Spleen (tissue), 11 donors: ENCODE results near the gene GLRA3. TPM values are rescaled to one million over a fixed set of nuclear protein-coding genes. Genes with fewer than 3 reads are reported as not detected.

Experiments used
- DNase-seq: peaks from one replicate; pipeline ENCODE4 v3.0.0-alpha.2; 2020
- H3K27ac ChIP-seq, 8 donors: fragments of 200-600 bp; sonication (generic) in 7 of 8; 1 replicate in 4 of 8; 2 replicates in 4 of 8; pipeline versions ENCODE4 v1.5.0 to v1.8.0; 2016 to 2021; ENCODE audit warnings: inconsistent platforms in 4 of 8, mild to moderate bottlenecking in 4 of 8, moderate library complexity in 1 of 8
- H3K27me3 ChIP-seq, 7 donors: fragments of 200-600 bp; sonication (generic) in 6 of 7; replicated peaks in 1 of 7; 1 replicate in 4 of 7; 2 replicates in 3 of 7; pipeline versions ENCODE4 v1.5.0 to v1.8.0; 2016 to 2021; ENCODE audit warnings: inconsistent platforms in 3 of 7, mild to moderate bottlenecking in 1 of 7
- H3K36me3 ChIP-seq, 6 donors: fragments of 200-600 bp; sonication (generic) in 5 of 6; 1 replicate in 4 of 6; 2 replicates in 2 of 6; pipeline versions ENCODE4 v1.5.0 to v1.8.0; 2016 to 2021; ENCODE audit warnings: inconsistent platforms in 2 of 6
- H3K4me1 ChIP-seq, 6 donors: fragments of 200-600 bp; sonication (generic) in 5 of 6; 1 replicate in 3 of 6; 2 replicates in 3 of 6; pipeline versions ENCODE4 v1.5.0 to v1.8.0; 2016 to 2021; ENCODE audit warnings: inconsistent platforms in 3 of 6
- H3K4me3 ChIP-seq, 8 donors: fragments of 200-600 bp; sonication (generic) in 7 of 8; 1 replicate in 4 of 8; 2 replicates in 4 of 8; pipeline versions ENCODE4 v1.5.0 to v1.8.0; 2016 to 2021; ENCODE audit warnings: inconsistent platforms in 4 of 8, mild to moderate bottlenecking in 4 of 8, moderate library complexity in 2 of 8
- H3K9me3 ChIP-seq, 8 donors: fragments of 200-600 bp; sonication (generic) in 7 of 8; 1 replicate in 4 of 8; 2 replicates in 4 of 8; pipeline versions ENCODE4 v1.5.0 to v1.8.0; 2016 to 2021; ENCODE audit warnings: inconsistent platforms in 4 of 8
- CTCF ChIP-seq, 11 experiments: fragments of 200-600 bp in 7 of 11; fragments of 450-650 bp in 4 of 11; sonication (generic) in 4 of 11; IDR thresholded peaks in 8 of 11; conservative IDR thresholded peaks in 3 of 11; 1 replicate in 7 of 11; 2 replicates in 4 of 11; pipeline versions ENCODE4 v1.4.0 to v1.8.0; 2016 to 2021; ENCODE audit warnings: antibody characterized with exemption in 11 of 11, inconsistent platforms in 4 of 11, mild to moderate bottlenecking in 1 of 11
- POLR2A ChIP-seq, 3 donors: fragments of 450-650 bp; IDR thresholded peaks; one replicate each; pipeline ENCODE4 v1.5.1; 2017; ENCODE audit warnings: antibody characterized with exemption in 3 of 3, mild to moderate bottlenecking in 1 of 3
- POLR2AphosphoS5 ChIP-seq, 3 donors: sonication (generic); formaldehyde crosslinking; IDR thresholded peaks; one replicate each; pipeline ENCODE4 v1.5.1; 2017; ENCODE audit warnings: antibody characterized with exemption in 3 of 3
- WGBS, 5 donors: extraction: QIAGEN DNeasy Blood & Tissue Kit in 3 of 5; methylation state at CpG; one replicate each; pipeline versions ENCODE4 v1.1.5 to v1.1.7; 2013 to 2018; 5-methylcytosine and 5-hydroxymethylcytosine counted together
- intact Hi-C: fragments of 100-400 bp; cut with DNase I; formaldehyde crosslinking; loops from one replicate; pipeline ENCODE4 v1.15.0; 2023; ENCODE audit warnings: low total_unique reads
- polyA plus RNA-seq, 3 donors: library from polyadenylated mRNA; stranded (reverse); fragments of 200-250 nt; gene quantifications; one replicate each; pipeline ENCODE4 v1.2.1, GENCODE V29; 2013
- total RNA-seq, 7 donors: library from RNA; depleted of rRNA in 3 of 7; stranded (reverse); fragments of >200 nt in 3 of 7; fragmentation: NEBNext Ultra II Directional in 4 of 7; extraction: Animal tissue kit (Norgen Biotek cat#: 25700) in 4 of 7; gene quantifications; one replicate each; pipeline versions ENCODE4 v1.1.0 to v1.2.1, GENCODE V29; 2016 to 2021
- donor health status: healthy with polysubstance abuse.
- donor health status: DM: no; HTN: no; CAD: no; lungs with moderate emphysema.
- donor health status: DM: no; HTN: no; CAD: no.
- donor health status: Bipolar disorder and iron deficiency.
- donor health status: healthy.
- donor health status: DM: no; HTN: no; CAD: no.
- donor health status: DM: yes; HTN: yes; CAD: no.

Gene GLRA3
- total and polyA plus RNA-seq, 10 donors: 0.02 to 0.20 (median 0.06) TPM; not detected in 2

- Histone ChIP-seq H3K36me3 (no peaks in the 10 kb centered on the region), H3K4me1 (no peaks in the 10 kb centered on the region), H3K9me3 (peaks cover 0 to 26% (median 15%) of the 10 kb centered on the region in 8 donors), H3K27me3 (no peaks in the 10 kb centered on the region), H3K4me3 (no peak overlapping the region), H3K27ac (no peak overlapping the region)
- intact Hi-C loops: no loop called here
- WGBS, 5 donors: 88 to 100% (median 92%) methylated on average over 1 to 3 of the region's 3 CpGs
- TF ChIP-seq CTCF (IDR thresholded peaks at IDR 0.05 in 8 of 11, conservative IDR thresholded peaks at IDR 0.05 in 3 of 11): no peak
- no peak for TF ChIP-seq POLR2AphosphoS5 (IDR thresholded peaks at IDR 0.05)
- TF ChIP-seq POLR2A (IDR thresholded peaks at IDR 0.05): no peak
- DNase-seq: no peak
Observed at GRCh38 chr4:174815282-174815681, 13.8 kb downstream of the GLRA3 start.

- no peaks in the 10 kb centered on the region for H3K4me1 ChIP-seq
- H3K27me3 ChIP-seq: no peaks in the 10 kb centered on the region
- no peak overlapping the region for H3K27ac ChIP-seq
- no peaks in the 10 kb centered on the region for H3K36me3 ChIP-seq
- no peak for TF ChIP-seq CTCF (IDR thresholded peaks at IDR 0.05 in 8 of 11, conservative IDR thresholded peaks at IDR 0.05 in 3 of 11)
- no peak for TF ChIP-seq POLR2A (IDR thresholded peaks at IDR 0.05)
- no peak for TF ChIP-seq POLR2AphosphoS5 (IDR thresholded peaks at IDR 0.05)
- no peak overlapping the region for H3K4me3 ChIP-seq
- intact Hi-C loops: no loop called here
- H3K9me3 ChIP-seq: peaks cover 0 to 26% (median 15%) of the 10 kb centered on the region in 8 donors
- no peak for DNase-seq
- 75 to 87% (median 81%) methylated on average over 2 of the region's 2 CpGs for WGBS, 5 donors
Observed at GRCh38 chr4:174813292-174813691, 15.8 kb downstream of the GLRA3 start.

- H3K4me3 ChIP-seq: no peak overlapping the region
- WGBS, 5 donors: 44 to 60% (median 58%) methylated on average over 2 of the region's 2 CpGs
- no peaks in the 10 kb centered on the region for H3K27me3 ChIP-seq
- intact Hi-C loops: no loop called here
- H3K9me3 ChIP-seq: peaks cover 0 to 23% (median 14%) of the 10 kb centered on the region in 8 donors
- H3K27ac ChIP-seq: no peak overlapping the region
- H3K4me1 ChIP-seq: no peaks in the 10 kb centered on the region
- no peak for DNase-seq
- H3K36me3 ChIP-seq: no peaks in the 10 kb centered on the region
- TF ChIP-seq POLR2AphosphoS5 (IDR thresholded peaks at IDR 0.05) (no peak), POLR2A (IDR thresholded peaks at IDR 0.05) (no peak), CTCF (IDR thresholded peaks at IDR 0.05 in 8 of 11, conservative IDR thresholded peaks at IDR 0.05 in 3 of 11) (no peak)
Observed at GRCh38 chr4:174810834-174811233, 18.2 kb downstream of the GLRA3 start.

GRCh38 chr4:174808836-174809235 is 20.2 kb downstream of the GLRA3 start:
- Histone ChIP-seq H3K4me1 (no peaks in the 10 kb centered on the region), H3K4me3 (no peak overlapping the region), H3K36me3 (no peaks in the 10 kb centered on the region), H3K9me3 (peaks cover 0 to 5% (median 0%) of the 10 kb centered on the region in 8 donors), H3K27me3 (no peaks in the 10 kb centered on the region), H3K27ac (no peak overlapping the region)
- no peak for TF ChIP-seq POLR2A (IDR thresholded peaks at IDR 0.05)
- no peak for TF ChIP-seq POLR2AphosphoS5 (IDR thresholded peaks at IDR 0.05)
- TF ChIP-seq CTCF (IDR thresholded peaks at IDR 0.05 in 8 of 11, conservative IDR thresholded peaks at IDR 0.05 in 3 of 11): no peak
- 76 to 81% (median 80%) methylated on average over 5 of the region's 5 CpGs for WGBS, 5 donors
- DNase-seq: no peak
- intact Hi-C loops: no loop called here
